ENCODE data around the gene SCMH1.
A peak's percentile ranks its signal among the peaks of the same experiment; 100 is the strongest.

SCMH1 gene

GRCh38 chr1:41021526-41022308 is 220.4 kb downstream of the SCMH1 start, which contains the start of gene SLFNL1:
Gene SLFNL1 (minus strand): TSS chr1:41021725. CDS start chr1:41020660, 1,065 bp downstream.
- DNase-seq = peak; percentile 29

GRCh38 chr1:41020654-41021053 is 221.5 kb downstream of the SCMH1 start:
- no peak for DNase-seq

- DNase-seq = no peak
Observed at GRCh38 chr1:41020109-41020576, 222.0 kb downstream of the SCMH1 start.

GRCh38 chr1:41019353-41019745 is 222.8 kb downstream of the SCMH1 start:
- no peak for DNase-seq

- no peak for DNase-seq
Observed at GRCh38 chr1:41018018-41018410, 224.1 kb downstream of the SCMH1 start.

GRCh38 chr1:41017141-41018017 is 224.7 kb downstream of the SCMH1 start:
- no peak for DNase-seq

- DNase-seq = no peak
Observed at GRCh38 chr1:41015897-41016470, 226.1 kb downstream of the SCMH1 start.

- DNase-seq = no peak
Observed at GRCh38 chr1:41015281-41015896, 226.7 kb downstream of the SCMH1 start.

GRCh38 chr1:41014871-41015270 is 227.2 kb downstream of the SCMH1 start:
- DNase-seq = no peak

- no peak for DNase-seq
Observed at GRCh38 chr1:41013796-41014195, 228.3 kb downstream of the SCMH1 start.

GRCh38 chr1:41013024-41013423 is 229.1 kb downstream of the SCMH1 start:
- no peak for DNase-seq

- no peak for DNase-seq
Observed at GRCh38 chr1:41010345-41010744, 231.8 kb downstream of the SCMH1 start.

- no peak for DNase-seq
Observed at GRCh38 chr1:41009466-41009865, 232.6 kb downstream of the SCMH1 start.

- DNase-seq = peak; percentile 43
Observed at GRCh38 chr1:41006942-41007865, 234.9 kb downstream of the SCMH1 start.

GRCh38 chr1:41005876-41006275 is 236.2 kb downstream of the SCMH1 start:
- DNase-seq = no peak

- peak; percentile 100 for DNase-seq
Observed at GRCh38 chr1:41003640-41004220, 238.4 kb downstream of the SCMH1 start.

- DNase-seq = no peak
Observed at GRCh38 chr1:41003127-41003639, 238.9 kb downstream of the SCMH1 start.

GRCh38 chr1:40998668-40999067 is 243.4 kb downstream of the SCMH1 start:
- no peak for DNase-seq

GRCh38 chr1:40997096-40997495 is 245.0 kb downstream of the SCMH1 start:
- DNase-seq = no peak

- no peak for DNase-seq
Observed at GRCh38 chr1:40989066-40989465, 253.0 kb downstream of the SCMH1 start.

GRCh38 chr1:40988280-40988679 is 253.8 kb downstream of the SCMH1 start:
- no peak for DNase-seq
